Stimulated activated naive CD8-positive, alpha-beta T cell treated with anti-CD3 and anti-CD28 coated beads, Interleukin-15, Interleukin-2, amounts not matched to agents 100 U/mL and 50 U/mL, for 24 hours (primary cell): ENCODE data around the gene LCOR.
A peak's percentile ranks its signal among the peaks of the same experiment; 100 is the strongest.
"Not testable (repeated sequence)": the region's sequence is repeated elsewhere in the genome, so short reads cannot be mapped to it uniquely, and the experiment has no call there.

Experiments
- ATAC-seq: fragments of 150-1000 bp; cut with Tn5 transposase; one replicate; pipeline ENCODE4 v1.10.0; 2021
- DNase-seq: peaks from one replicate; pipeline ENCODE4 v3.0.0; 2021

Gene LCOR

DNA sequence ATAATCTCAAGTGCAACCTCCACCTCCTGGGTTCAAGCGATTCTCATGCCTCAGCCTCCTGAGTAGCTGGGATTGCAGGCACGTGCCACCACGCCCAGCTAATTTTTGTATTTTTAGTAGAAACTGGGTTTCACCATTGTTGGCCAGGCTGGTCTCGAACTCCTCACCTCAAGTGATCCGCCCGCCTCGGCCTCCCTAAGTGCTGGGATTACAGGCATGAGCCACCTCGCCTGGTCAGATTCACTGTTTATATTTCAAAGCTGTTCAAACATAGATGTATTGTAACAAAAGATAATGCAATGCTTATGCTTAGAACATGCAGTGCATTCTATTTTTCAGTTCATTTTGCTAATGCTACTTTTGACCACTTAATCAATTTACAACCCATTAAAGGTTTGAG, 111.1 kb downstream of the LCOR start:
- not testable (repeated sequence) for ATAC-seq, DNase-seq

DNA sequence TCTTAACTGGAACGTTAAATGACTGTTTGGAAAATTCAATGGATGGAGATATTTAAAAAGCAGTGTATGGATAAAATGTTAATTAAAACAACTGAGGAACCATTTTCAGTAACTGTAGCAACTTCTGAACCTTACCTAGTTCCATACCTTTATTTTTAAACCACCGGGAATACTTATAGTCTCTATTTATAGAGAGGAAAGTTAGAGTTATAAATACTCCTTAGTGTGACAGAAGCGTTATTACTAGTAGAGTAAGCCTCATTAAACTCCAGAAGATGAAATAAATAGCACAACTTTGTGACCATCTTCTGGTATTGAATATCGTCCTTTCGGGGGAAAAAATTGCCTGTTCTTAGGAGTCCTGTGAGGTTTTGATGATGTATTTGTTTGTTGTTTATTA, 114.9 kb downstream of the LCOR start:
- ATAC-seq (no peak), DNase-seq (no peak)

DNA sequence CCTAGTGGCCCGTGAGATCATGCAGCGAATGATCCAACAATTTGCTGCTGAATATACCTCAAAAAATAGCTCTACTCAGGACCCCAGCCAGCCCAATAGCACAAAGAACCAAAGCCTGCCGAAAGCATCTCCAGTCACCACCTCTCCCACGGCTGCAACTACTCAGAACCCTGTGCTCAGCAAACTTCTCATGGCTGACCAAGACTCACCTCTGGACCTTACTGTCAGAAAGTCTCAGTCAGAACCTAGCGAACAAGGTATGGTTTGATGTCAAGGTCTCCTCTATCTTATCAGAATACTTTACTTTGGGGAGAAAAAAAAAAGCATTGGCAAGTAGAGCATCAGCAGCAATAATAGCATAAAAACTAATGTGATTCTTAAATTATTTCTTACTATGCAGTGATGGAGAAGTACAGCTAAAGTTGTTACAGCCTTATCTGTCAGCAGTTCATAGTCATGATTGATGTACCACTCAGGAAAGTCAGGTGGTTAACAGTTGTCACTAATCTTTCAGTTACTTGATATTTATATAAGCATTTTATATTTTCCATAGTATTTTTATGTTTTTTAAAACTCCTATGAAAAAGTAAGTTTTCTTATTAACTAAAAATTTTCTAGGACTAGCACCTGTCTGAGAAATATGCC, 117.1 kb downstream of the LCOR start:
- no peak for DNase-seq
- ATAC-seq = no peak

DNA sequence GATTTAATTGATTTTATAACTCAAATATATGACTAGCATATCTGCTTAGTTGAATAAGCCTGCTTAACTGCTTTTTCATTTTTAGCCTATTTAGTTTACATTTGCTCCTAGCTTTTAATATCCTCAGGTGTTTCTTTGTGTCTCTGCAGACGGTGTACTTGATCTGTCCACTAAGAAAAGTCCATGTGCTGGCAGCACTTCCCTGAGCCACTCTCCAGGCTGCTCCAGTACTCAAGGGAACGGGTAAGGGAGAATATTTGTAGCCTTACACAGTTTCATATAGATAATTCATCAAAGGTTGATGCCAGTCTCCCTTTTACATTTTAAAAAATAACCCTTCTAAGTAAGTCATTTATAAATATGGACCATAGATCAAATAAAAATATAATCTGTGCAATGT, 119.9 kb downstream of the LCOR start:
- ATAC-seq (no peak), DNase-seq (no peak)

DNA sequence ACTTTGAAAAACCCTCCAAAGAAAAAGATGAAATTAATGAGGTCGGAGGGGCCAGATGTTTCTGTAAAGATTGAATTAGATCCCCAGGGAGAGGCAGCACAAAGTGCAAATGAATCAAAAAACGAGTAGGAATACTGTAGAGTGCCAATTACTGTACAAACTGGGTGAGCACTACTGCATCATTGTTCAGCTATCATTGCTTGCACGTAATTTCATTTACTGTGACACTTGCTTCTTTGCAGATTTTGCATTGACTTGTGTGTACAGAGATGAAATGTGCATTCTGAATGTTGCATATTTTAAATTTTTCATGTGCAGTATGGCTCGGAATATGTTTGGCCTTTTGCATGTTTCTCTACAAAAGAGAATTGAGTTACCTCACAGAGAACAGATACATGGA, 123.7 kb downstream of the LCOR start:
- ATAC-seq (no peak), DNase-seq (no peak)

DNA sequence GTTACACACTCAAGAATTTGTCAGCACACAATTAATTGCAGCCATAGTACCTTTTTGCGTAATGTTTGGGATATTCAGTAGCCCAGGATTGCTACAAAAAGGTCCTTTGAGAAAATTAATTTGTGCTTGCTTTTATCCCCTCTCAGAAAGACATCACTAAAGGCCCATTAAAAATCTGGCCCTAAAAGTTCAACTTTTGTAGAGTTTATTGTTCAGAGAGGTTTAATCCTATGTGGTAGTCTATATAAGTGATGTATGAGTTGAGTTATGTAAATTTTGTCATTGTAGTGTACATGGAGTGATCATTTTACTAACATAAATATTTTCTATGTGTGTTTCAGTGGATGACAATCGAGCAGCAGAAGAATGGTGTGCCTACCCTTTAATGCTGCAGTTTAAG, 126.0 kb downstream of the LCOR start:
- ATAC-seq = no peak
- DNase-seq = no peak

DNA sequence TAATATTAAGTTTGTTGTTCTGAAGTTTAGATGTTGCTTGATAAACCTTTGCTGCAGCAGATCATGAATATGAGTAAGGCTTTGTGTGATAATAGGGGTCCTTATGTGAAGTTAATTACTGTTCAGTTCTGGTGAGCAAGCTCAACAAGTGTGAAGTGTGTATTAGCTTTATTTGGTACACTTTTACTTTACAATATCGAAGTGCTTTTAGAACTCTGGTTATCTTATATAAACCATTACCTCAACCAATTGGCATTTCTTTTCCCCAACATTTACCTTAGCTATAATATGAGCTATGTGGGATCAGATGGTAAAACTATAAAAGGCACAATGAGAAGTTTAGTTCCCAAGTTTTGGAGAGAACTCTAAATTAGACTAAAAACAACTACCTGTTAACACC, 127.6 kb downstream of the LCOR start:
- ATAC-seq (no peak), DNase-seq (no peak)

DNA sequence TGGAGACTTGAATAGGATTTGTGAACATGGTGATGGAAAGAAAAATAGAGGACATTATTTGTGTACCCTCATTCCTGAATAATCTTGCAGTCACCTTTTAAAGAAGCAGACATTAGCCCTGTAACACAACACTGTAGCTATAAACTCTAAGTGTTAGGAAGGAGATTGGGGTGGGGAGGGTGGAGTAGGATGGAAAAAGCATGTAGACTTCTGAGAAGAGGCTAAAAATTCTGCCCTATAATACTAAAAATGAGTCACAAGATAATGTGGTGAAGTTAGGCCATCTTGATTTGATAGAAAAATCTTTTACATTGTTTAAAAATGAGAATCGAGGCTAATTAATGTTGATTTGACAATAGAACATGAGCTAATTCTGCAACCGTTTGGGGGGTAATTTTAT, 128.8 kb downstream of the LCOR start:
- DNase-seq = no peak

DNA sequence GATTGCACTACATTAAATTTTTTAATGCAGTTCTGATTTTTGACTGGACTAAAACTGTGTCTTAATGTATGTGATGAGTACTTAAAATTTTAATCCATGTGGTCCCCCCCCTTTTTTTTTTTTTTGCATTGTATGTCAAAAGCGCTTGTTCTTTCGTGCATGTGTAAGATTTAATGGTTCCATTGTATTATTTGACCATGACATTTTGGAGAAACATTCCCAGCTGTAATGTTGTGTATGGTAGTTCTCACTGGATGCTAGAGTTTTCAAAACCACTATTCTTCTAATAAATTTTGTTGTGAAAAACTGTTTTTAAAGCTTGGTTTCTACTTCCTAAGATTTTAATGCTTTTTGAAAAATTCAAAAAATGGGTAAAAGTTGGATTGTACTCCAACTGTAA, 132.0 kb downstream of the LCOR start:
- ATAC-seq = no peak
- no peak for DNase-seq

More for the DNA sequence above, 128.8 kb downstream of the LCOR start:
- ATAC-seq = no peak

DNA sequence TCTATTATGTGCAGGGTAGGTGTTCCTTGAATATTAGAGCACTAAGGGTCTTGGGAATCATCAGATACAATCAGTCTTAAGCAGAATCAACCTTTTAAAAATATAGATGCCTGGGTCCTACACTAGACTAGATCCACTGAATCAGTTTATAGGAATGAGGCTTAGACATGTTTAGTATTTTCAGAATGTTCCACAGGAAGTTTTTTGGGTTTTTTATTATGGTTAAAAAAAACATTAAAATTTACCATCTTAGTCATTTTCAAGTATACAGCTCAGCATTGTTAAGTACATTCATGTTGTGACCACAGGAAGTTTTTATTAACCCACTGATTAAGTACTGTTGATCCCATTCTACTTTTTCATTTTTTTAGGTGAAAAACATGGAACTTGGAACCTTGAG, 135.7 kb downstream of the LCOR start:
- ATAC-seq = no peak
- DNase-seq = no peak

DNA sequence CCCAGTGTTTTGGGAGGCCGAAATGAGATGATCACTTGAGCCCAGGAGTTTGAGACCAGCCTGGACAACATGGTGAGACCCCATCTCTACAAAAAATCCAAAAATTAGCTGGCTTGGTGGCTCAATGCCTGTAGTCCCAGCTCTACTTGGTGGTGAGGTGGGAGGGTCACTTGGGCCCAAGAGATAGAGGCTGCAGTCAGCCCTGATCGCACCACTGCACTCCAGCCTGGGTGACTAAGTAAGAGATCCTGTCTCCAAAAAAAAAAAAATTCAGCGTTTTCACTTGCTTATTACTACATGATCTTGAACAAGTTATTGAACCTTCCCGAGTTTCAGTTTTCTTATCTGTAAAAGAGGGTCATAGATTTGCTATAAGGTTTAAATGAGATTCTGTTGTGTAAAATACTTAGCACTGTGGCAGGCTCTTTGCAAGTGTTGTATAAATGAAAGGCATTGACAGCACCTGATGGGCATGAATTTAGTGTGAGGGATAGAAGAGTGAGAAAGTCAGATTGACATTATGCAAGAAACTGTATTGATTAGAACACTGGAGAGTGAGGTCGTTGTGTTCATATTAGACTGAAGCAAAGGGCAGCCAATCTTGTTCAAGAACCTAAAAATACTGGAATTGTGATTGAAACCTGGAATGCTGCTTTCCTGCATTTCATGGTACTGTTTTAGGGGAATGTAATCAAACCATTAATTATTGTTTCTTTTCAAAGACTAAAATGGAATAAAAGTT, 136.8 kb downstream of the LCOR start:
- ATAC-seq (no peak), DNase-seq (no peak)

DNA sequence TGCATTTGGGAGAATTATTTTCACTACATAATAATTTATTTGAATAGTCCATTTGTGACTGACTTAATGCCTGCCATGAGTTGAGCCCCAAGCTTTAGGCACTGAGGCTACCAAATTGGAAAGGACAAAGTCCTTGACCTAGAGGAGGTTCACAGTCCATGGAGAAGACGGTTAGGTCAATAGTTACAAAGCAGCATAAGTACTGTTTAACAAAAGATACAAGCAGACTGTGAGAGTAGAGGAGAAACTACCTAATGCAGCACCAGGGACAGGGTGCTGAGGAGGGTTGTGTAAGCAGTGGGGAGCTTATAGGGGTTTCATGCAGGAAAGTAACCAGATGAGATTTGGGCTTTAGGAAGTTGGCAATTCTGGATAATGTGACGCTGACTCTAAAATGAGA, 139.2 kb downstream of the LCOR start:
- ATAC-seq = no peak
- DNase-seq = no peak

DNA sequence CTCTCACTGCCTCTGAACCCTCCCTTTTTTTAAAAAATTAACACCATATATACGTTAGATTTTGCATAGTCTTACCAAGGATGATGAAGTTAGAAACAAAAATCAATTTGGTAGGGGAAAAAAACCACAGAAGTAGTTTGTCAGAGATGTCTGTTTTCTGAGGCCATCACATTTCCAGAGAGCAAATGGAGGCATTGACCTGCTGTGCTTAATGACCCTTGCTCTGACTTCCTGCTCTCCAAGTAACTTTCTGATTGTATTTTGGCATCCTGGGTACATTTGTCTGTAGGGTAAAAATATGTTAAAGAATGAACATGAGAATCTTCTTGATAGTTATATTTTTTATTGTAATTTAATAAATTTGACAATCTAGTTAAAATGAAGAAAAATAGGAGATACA, 140.2 kb downstream of the LCOR start:
- no peak for ATAC-seq
- DNase-seq = no peak

DNA sequence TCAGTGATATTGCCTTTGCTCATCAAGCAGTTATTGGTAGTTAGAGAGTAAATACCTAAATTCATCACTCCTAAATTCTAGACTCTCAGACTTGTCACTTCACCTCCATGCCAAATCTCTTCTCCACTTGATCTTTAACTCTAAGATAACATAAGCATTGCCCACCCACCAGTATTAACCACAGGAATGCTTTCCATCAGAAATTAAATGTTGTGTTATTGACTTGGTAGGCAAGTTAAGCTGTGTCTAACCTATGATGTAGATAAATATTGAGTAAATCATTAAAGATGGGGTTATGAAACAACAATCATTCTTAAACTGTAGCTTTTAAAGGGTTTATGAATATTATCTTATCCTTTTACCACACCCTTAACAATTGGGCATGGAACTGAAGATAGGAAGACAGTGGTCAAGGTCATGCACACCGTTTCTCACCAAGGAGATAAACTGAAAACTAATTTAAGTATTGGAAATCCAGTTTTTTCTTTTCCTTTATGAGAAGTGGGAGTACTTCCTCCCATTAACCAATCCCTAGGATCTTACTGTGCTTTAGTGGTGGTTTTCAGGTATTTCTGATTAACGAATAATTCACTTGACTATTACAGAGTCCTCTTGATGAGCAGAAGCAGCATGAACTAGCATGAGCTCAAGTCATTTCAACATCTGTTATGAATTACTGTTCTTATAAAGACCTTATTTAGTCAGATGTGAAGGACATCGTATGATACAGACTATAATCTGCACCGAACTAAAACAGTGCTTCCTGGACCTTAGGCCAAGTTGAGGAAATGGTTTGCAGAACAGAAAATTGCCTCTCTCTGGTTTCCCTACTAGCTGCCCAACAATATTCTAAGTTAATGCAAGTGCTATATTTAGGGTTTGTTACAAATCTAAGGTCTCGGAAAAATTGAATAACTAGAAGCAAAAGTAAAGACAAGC, 142.0 kb downstream of the LCOR start:
- ATAC-seq (no peak), DNase-seq (no peak)

DNA sequence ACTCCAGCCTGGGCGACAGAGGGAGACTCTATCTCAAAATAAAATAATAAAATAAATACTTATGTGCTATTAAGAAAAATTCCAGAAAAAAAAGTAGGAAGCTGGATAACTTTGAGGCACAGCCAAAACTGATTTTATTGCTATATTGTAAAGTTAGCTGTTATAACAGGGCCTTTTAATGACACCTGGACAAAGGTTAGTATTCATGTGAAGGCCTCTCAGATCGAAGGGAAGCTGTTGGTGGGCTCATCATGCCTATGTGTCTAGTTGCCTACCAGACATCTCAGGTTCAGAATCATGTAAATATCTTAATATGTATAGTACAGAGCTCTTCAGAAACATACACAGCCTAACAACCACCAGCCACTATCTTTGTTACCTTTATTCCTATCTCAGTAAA, 143.0 kb downstream of the LCOR start:
- no peak for ATAC-seq
- no peak for DNase-seq

DNA sequence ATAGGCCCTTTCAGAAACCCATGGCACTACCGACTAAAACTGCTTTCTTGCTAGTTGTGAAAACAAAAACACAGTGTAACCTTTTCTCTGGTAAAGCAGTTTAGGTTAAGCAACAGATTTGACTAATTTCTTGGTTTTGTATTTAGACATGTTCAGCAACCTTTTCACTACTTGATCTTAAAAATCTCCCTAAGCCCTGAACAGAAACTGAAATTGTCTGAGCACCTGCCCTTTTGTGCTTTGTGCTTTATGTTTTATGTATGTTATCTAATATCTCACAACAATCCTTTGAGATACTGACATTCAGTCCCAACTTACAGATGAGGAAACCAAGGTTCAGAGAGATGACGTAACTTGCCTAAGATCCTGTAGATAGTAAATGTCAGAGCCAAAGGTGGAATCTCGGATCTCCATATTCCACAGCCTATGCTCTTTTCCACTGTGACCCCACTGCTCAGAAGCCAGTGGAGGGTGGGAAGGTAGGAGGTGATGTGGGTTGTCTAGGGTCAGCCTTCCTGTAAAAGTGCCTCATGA, 146.6 kb downstream of the LCOR start:
- DNase-seq (no peak), ATAC-seq (peak; percentile 80)

DNA sequence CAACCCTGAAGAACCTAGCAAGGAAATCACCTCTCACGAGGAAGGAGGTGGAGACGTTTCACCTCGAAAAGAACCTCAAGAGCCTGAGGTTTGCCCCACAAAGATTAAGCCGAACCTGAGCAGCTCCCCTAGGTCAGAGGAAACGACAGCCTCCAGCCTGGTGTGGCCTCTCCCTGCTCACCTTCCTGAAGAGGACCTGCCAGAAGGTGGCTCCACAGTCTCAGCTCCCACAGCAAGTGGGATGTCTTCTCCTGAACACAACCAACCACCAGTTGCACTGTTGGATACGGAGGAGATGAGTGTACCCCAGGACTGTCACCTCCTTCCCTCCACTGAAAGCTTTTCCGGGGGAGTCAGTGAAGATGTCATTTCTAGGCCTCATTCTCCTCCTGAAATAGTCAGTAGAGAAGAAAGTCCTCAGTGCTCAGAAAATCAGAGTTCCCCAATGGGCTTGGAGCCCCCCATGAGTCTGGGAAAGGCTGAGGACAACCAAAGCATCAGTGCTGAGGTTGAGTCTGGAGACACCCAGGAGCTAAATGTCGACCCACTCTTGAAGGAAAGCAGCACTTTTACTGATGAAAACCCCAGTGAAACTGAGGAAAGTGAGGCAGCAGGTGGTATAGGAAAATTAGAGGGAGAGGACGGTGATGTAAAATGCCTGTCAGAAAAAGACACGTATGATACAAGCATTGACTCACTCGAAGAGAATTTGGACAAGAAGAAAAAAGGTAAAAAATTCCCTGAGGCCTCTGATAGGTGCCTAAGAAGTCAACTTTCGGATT, 150.2 kb downstream of the LCOR start:
- no peak for ATAC-seq
- no peak for DNase-seq

DNA sequence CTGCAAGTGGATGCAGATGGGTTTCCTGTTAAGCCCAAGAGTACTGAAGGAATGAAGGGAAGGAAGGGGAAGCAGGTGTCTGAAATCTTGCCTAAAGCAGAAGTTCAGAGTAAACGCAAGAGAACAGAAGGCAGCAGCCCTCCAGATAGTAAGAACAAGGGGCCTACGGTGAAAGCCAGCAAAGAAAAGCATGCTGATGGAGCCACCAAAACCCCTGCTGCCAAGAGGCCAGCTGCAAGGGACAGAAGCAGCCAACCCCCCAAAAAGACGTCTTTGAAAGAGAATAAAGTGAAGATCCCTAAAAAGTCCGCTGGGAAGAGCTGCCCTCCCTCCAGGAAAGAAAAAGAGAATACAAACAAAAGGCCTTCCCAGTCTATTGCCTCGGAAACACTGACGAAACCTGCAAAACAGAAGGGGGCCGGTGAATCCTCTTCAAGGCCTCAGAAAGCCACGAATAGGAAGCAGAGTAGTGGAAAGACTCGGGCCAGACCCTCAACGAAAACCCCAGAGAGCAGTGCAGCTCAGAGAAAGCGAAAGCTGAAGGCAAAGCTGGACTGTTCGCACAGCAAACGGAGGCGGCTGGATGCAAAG, 152.5 kb downstream of the LCOR start:
- peak; percentile 43 for ATAC-seq
- peak; percentile 14 for DNase-seq

DNA sequence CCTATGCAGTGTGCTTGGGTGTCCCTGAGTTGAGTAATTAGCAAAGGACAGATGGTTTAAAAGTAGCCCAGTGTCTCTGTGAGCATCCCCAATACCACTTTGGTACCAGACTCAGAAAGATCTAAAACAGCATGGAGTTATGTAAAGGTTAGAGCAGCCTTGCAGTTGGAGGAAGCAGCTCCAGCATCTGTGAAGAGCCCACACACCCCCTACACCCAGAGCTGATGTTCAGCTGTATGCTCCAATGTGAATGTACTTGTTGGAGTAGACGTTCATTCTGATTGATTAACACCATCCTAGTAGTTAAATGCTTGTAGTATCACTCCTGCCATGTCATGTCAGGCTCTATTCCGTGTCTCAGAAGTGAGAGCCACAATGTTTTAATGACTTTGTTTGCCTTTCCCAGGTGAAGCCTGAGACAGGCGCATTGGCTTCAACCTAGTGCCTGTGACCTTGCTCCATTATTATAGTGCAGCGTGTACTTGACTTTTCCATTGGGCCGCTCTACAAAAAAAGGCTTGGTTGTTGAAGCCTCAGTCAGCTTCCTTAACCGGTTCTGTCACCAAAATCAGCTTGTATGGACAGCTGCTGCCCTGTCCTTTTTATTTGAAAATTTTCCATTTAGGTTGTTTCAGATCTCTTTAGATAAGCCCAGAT, 154.2 kb downstream of the LCOR start:
- no peak for DNase-seq

DNA sequence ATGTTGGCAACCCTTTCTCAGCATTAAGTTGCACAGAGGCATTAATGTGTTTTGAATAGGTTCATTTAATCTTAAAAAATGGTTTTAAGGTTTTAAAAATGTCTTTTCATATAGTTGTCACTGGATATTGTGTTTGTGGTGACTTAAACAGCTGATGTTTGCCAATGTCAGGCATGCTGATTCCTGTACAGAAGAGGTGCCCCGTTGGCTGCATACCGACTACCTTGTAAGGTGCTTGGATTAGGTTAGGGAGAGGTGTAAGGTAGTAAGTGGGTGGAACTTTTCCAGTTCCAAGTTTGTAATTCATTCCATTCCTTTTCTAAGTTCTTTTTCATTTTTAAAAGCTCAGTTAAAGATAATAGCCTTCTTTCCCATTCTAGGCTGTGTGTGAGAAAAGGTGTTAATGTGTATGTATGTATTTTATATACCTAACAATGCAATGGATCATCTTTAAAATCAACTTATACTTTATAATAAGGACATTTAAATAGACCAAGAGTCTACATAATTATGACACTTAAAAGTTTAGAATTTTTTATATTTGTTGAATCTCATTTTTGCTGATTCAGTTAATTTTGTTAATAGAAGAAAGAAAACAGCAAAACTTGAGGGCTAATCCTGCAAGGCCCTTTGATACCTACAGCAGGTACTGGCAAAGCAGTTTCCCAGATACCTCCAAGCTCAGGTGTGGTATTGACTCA, 155.2 kb downstream of the LCOR start:
- ATAC-seq = no peak

More for the DNA sequence above, 154.2 kb downstream of the LCOR start:
- no peak for ATAC-seq

More for the DNA sequence above, 155.2 kb downstream of the LCOR start:
- no peak for DNase-seq
